Immature natural killer cell (primary cell): ENCODE data around the gene SLC2A14. TPM values are rescaled to one million over a fixed set of nuclear protein-coding genes. Genes with fewer than 3 reads are reported as not detected.
"Not testable (repeated sequence)": the region's sequence is repeated elsewhere in the genome, so short reads cannot be mapped to it uniquely, and the experiment has no call there.

Experiments
- DNase-seq, 3 donors: peaks; one replicate each; pipeline ENCODE4 v3.0.0; 2022; ENCODE audit warnings: mixed read lengths in 1 of 3
- H3K27ac Mint-ChIP-seq, 6 donors: one replicate each; pipeline ENCODE4 v1.8.0; 2020; ENCODE audit warnings: mixed read lengths in 6 of 6, mild to moderate bottlenecking in 5 of 6, inconsistent platforms in 4 of 6, moderate library complexity in 3 of 6
- H3K27me3 Mint-ChIP-seq, 3 donors: one replicate each; pipeline ENCODE4 v1.8.0; 2020 to 2021; ENCODE audit warnings: low read depth in 3 of 3, mild to moderate bottlenecking in 3 of 3, mixed read lengths in 3 of 3, moderate library complexity in 3 of 3, inconsistent platforms in 1 of 3
- H3K36me3 Mint-ChIP-seq, 3 donors: one replicate each; pipeline ENCODE4 v1.8.0; 2020; ENCODE audit warnings: mixed read lengths in 3 of 3, inconsistent platforms in 2 of 3, mild to moderate bottlenecking in 2 of 3
- H3K4me1 Mint-ChIP-seq, 2 donors: one replicate each; pipeline ENCODE4 v1.8.0; 2020; ENCODE audit warnings: inconsistent platforms in 2 of 2, mild to moderate bottlenecking in 2 of 2, mixed read lengths in 2 of 2, moderate library complexity in 1 of 2
- H3K4me3 Mint-ChIP-seq, 5 donors: one replicate each; pipeline ENCODE4 v1.8.0; 2020; ENCODE audit warnings: mild to moderate bottlenecking in 5 of 5, mixed read lengths in 5 of 5, inconsistent platforms in 3 of 5, moderate library complexity in 3 of 5
- H3K9me3 Mint-ChIP-seq, 6 donors: one replicate each; pipeline ENCODE4 v1.8.0; 2020; ENCODE audit warnings: mild to moderate bottlenecking in 6 of 6, mixed read lengths in 6 of 6, inconsistent platforms in 4 of 6, moderate library complexity in 3 of 6
- polyA plus RNA-seq, 3 donors: library from polyadenylated mRNA; unstranded; fragments of 300-500 nt; fragmentation: Illumina TruSeq; gene quantifications; one replicate each; pipeline ENCODE4 v1.2.3, GENCODE V29; 2021

The SLC2A14 gene
- polyA plus RNA-seq, 3 donors from 2014 or later = not detected

DNA sequence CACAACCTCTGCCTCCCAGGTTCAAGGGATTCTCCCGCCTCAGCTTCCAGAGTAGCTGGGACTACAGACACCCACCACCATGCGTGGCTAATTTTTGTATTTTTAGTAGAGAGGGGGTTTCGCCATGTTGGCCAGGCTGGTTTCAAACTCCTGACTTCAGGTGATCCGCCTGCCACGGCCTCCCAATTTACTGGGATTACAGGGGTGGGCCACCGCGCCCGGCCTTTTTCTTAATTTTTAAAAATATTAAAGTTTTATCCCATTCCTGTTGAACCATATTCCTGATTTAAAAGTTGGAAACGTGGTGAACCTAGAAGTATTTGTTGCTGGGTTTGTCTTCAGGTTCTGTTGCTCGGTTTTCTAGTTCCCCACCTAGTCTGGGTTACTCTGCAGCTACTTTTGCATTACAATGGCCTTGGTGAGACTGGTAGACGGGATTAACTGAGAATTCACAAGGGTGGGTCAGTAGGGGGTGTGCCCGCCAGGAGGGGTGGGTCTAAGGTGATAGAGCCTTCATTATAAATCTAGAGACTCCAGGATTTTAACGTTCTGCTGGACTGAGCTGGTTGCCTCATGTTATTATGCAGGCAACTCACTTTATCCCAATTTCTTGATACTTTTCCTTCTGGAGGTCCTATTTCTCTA, 83.7 kb downstream of the SLC2A14 start, which contains the start of gene NANOG:
TSS of gene NANOG (plus strand) at position 519 of the 645 bp plus-strand sequence. CDS start 213 bp downstream, outside the sequence.
- H3K4me1 Mint-ChIP-seq, H3K27ac Mint-ChIP-seq, DNase-seq, H3K4me3 Mint-ChIP-seq, H3K9me3 Mint-ChIP-seq, H3K36me3 Mint-ChIP-seq: not testable (repeated sequence)
- H3K27me3 Mint-ChIP-seq = peaks cover 0 to 12% (median 1%) of the 10 kb centered on the region in 3 donors

DNA sequence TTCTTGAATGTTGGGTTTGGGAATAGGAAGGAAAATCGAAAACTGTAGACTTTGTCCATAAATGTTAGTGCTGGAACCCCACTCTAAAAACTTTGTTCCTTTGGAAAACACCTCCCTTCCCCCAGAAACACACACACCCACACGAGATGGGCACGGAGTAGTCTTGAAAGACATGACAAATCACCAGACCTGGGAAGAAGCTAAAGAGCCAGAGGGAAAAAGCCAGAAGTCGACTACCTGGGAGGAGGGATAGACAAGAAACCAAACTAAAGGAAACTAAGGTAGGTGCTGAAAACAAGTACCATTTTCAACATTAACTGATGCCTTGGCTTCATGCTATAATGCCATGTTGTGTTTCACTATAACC, 84.4 kb downstream of the SLC2A14 start:
- H3K9me3 Mint-ChIP-seq = no peaks in the 10 kb centered on the region
- no peaks in the 10 kb centered on the region for H3K36me3 Mint-ChIP-seq
- H3K27me3 Mint-ChIP-seq = peaks cover 0 to 12% (median 1%) of the 10 kb centered on the region in 3 donors
- no peaks in the 10 kb centered on the region for H3K4me1 Mint-ChIP-seq
- H3K4me3 Mint-ChIP-seq = no peak overlapping the region
- no peak for DNase-seq
- no peak overlapping the region for H3K27ac Mint-ChIP-seq

DNA sequence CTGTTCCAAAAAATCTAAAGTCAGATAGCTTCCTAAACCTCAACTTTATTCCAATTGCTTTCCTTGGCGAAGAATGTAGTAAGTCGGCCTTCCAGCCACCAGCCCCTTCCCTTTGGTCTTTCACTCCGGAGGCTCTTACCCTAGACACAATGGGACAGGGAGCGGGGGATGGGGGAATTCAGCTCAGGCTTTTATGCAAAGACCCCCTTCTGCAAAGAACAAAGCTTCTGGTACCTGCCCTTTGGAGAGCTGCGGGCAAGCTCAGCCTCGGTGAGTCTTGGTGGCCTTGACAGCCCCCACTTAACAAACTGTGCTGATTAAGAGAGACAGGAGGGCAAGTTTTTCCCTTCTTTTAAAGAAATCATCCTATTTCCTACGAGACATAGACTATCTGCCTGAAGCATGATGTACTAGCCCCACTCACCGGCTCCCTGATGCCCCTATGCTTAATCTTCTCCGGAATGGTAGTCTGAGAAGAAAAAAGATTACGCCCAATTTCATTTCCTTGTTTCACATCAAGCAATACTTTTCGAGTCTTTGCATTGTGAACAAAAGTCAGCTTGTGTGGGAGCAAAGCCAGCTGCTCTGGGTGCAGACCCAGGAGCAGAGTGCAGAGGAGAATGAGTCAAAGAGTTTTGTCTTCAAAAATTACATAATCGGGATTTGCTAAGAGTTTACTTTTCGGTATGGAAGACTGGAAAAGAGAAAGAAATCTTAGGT, 85.0 kb downstream of the SLC2A14 start:
- Mint-ChIP-seq H3K4me3 (no peak overlapping the region), H3K27me3 (peaks cover 0 to 12% (median 1%) of the 10 kb centered on the region in 3 donors), H3K9me3 (no peaks in the 10 kb centered on the region), H3K36me3 (no peaks in the 10 kb centered on the region), H3K4me1 (no peaks in the 10 kb centered on the region), H3K27ac (no peak overlapping the region)
- no peak for DNase-seq

DNA sequence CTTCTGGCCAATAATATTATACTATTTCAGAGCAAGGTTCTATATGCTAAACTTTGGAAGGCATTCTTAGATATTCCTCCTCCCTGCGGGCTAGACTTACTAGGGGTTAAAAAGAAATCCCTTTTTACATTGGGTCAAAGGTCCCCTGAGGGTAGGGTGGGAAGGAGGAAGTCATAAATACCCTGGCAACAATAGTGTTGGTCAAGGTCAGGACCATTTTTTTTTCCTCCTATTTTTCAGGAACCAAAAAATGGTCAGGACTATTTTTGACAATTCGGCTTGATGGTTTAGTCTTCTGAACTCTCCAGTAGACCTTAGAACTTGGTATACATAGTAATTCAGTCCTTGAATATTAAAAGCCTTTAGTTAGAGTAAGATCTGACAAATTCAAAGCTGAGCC, 88.0 kb downstream of the SLC2A14 start:
- H3K9me3 Mint-ChIP-seq = no peaks in the 10 kb centered on the region
- H3K36me3 Mint-ChIP-seq = no peaks in the 10 kb centered on the region
- no peak for DNase-seq
- no peak overlapping the region for H3K4me3 Mint-ChIP-seq
- H3K27ac Mint-ChIP-seq = no peak overlapping the region
- peaks cover 0 to 12% (median 0%) of the 10 kb centered on the region in 3 donors for H3K27me3 Mint-ChIP-seq
- no peaks in the 10 kb centered on the region for H3K4me1 Mint-ChIP-seq

DNA sequence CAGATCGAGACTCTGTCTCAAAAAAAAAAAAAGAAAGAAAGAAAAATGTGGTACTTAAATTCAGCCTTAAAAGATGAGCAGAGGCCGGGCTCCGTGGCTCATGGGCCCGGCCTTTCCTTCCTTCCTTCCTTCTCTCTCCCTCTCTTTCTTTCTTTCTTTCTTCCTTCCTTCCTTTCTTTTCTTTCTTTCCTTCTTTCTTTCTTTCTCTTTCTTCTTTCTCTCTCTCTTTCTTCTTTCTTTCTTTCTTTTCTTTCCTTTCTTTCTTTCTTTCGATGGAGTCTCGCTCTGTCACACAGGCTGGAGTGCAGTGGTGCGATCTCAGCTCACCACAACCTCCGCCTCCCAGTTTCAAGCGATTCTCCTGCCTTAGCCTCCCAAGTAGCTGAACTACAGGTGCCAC, 89.3 kb downstream of the SLC2A14 start:
- H3K27ac Mint-ChIP-seq, H3K9me3 Mint-ChIP-seq, H3K36me3 Mint-ChIP-seq, H3K4me3 Mint-ChIP-seq, H3K4me1 Mint-ChIP-seq, DNase-seq: not testable (repeated sequence)
- H3K27me3 Mint-ChIP-seq = peaks cover 0 to 12% (median 0%) of the 10 kb centered on the region in 3 donors

DNA sequence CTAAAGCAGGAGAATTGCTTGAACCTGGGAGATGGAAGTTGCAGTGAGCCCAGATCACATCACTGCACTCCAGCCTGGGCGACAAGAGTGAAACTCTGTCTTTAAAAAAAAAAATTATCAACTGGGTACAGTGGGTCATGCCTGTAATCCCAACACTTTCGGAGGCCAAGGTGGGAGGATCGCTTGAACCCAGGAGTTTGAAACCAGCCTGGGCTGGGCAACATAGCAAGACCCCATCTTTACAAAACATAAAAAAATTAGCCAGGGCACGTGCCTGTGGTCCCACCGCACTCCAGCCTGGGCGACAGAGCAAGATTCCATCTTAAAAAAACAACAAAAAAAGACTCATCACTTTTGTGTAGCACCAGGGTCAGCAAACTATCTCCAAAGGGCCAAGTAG, 90.7 kb downstream of the SLC2A14 start:
- no peak for DNase-seq
- no peaks in the 10 kb centered on the region for H3K36me3 Mint-ChIP-seq
- no peak overlapping the region for H3K27ac Mint-ChIP-seq
- no peak overlapping the region for H3K4me3 Mint-ChIP-seq
- H3K4me1 Mint-ChIP-seq = no peaks in the 10 kb centered on the region
- H3K27me3 Mint-ChIP-seq = peaks cover 0 to 3% (median 2%) of the 10 kb centered on the region in 3 donors
- no peaks in the 10 kb centered on the region for H3K9me3 Mint-ChIP-seq

DNA sequence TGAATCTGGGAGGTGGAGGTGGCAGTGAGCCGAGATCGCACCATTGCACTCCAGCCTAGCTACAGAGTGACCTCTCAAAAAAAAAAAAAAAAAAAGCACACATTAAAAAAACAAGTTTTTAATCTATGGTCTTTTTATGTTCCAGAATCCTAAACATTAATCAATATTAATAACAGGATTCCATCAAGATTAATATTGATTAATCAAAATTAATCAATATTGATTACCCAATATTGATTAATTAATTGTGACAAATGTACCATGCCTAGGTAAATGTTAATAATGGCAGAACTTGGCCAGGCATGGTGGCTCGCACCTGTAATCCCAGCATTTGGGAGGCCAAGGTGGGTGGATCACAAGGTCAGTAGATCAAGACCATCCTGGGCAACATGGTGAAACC, 91.4 kb downstream of the SLC2A14 start:
- Mint-ChIP-seq H3K4me1 (no peaks in the 10 kb centered on the region), H3K27me3 (peaks cover 0 to 3% (median 2%) of the 10 kb centered on the region in 3 donors), H3K4me3 (no peak overlapping the region), H3K36me3 (no peaks in the 10 kb centered on the region), H3K9me3 (no peaks in the 10 kb centered on the region), H3K27ac (no peak overlapping the region)
- DNase-seq = no peak

DNA sequence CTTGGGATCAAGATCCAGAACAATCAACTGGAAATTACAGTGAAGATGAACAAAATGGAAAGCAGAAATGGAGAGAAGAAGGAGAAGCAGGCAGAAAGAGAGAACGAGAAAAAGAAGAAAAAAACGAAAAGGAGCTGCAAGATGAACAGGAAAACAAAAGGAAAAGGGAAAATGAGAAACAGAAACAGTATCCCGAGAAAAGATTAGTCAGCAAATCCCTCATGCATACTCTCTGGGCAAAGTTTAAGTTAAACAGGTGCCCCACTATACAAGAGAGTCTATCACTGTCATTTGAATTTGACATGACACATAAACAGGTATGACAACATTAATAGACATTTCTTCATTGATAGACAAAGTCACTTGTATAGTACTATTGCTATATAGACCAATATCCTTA, 102.7 kb downstream of the SLC2A14 start:
- peak overlapping the region in 1 of 6 donors; percentile 62 for H3K27ac Mint-ChIP-seq
- no peak overlapping the region for H3K4me3 Mint-ChIP-seq
- no peaks in the 10 kb centered on the region for H3K4me1 Mint-ChIP-seq
- H3K9me3 Mint-ChIP-seq = no peaks in the 10 kb centered on the region
- no peaks in the 10 kb centered on the region for H3K36me3 Mint-ChIP-seq
- H3K27me3 Mint-ChIP-seq = peaks cover 0 to 5% (median 2%) of the 10 kb centered on the region in 3 donors
- DNase-seq = no peak

Other genes with a start within 250 kb of the SLC2A14 start
- gene APOBEC1, start 207.0 kb downstream of the SLC2A14 start, polyA plus RNA-seq = not detected
- gene GDF3, start 177.1 kb downstream of the SLC2A14 start, polyA plus RNA-seq = not detected
- gene DPPA3, start 161.5 kb downstream of the SLC2A14 start, polyA plus RNA-seq = not detected
- gene CLEC4C, start 125.5 kb downstream of the SLC2A14 start, polyA plus RNA-seq = 1 to 10 TPM in 1 of 3 donors, under 1 TPM in 2; 0.36 to 2.7 (median 0.72) TPM
- gene NANOGNB, start 107.7 kb downstream of the SLC2A14 start, polyA plus RNA-seq = not detected
- gene NANOG, start 83.5 kb downstream of the SLC2A14 start, polyA plus RNA-seq = not detected
- gene SLC2A3, start 63.3 kb upstream of the SLC2A14 start, polyA plus RNA-seq = 100 to 1,000 TPM in 2 of 3 donors, 10 to 100 TPM in 1; 55.0 to 114 (median 114) TPM
- 10 to 100 TPM in 1 of 3 donors, 1 to 10 TPM in 2; 2.7 to 15.8 (median 3.3) TPM for gene FOXJ2, start 159.8 kb upstream of the SLC2A14 start, polyA plus RNA-seq
- gene C3AR1, start 193.4 kb upstream of the SLC2A14 start, polyA plus RNA-seq = 10 to 100 TPM; 10.8 to 31.1 (median 20.2) TPM
- 10 to 100 TPM; 16.0 to 23.0 (median 20.5) TPM for gene NECAP1, start 209.4 kb upstream of the SLC2A14 start, polyA plus RNA-seq